Neuronal stem cell (in vitro differentiated cells): ENCODE data around the gene SNX24.

ENCODE experiments used
- DNase-seq: peaks from one replicate; pipeline ENCODE4 v3.0.0-alpha.2; 2013; ENCODE audit warnings: low spot score
- H2AFZ ChIP-seq: one replicate; pipeline ENCODE4 v1.6.1; 2013; ENCODE audit warnings: mild to moderate bottlenecking, low read length, inconsistent platforms
- H2AK5ac ChIP-seq: 2 replicates; pipeline ENCODE4 v1.6.1; 2013; ENCODE audit warnings: low read depth, mild to moderate bottlenecking, inconsistent platforms, low read length, moderate library complexity, mixed read lengths
- H2BK120ac ChIP-seq: 2 replicates; pipeline ENCODE4 v1.6.1; 2013; ENCODE audit warnings: low read depth, mild to moderate bottlenecking, inconsistent platforms, low read length, moderate library complexity, mixed read lengths
- H2BK12ac ChIP-seq: one replicate; pipeline ENCODE4 v1.6.1; 2013; ENCODE audit warnings: low read length, inconsistent platforms
- H2BK15ac ChIP-seq: 2 replicates; pipeline ENCODE4 v1.6.1; 2013; ENCODE audit warnings: mild to moderate bottlenecking, low read length, inconsistent platforms, mixed read lengths
- H2BK5ac ChIP-seq: one replicate; pipeline ENCODE4 v1.6.1; 2013; ENCODE audit warnings: inconsistent platforms, mild to moderate bottlenecking, low read length, moderate library complexity
- H3K14ac ChIP-seq: one replicate; pipeline ENCODE4 v1.6.1; 2013; ENCODE audit warnings: low read length, inconsistent platforms
- H3K18ac ChIP-seq: 2 replicates; pipeline ENCODE4 v1.6.1; 2013; ENCODE audit warnings: low read length, inconsistent platforms
- H3K23ac ChIP-seq: 2 replicates; pipeline ENCODE4 v1.6.1; 2013; ENCODE audit warnings: low read depth, mild to moderate bottlenecking, mixed read lengths, low read length, inconsistent platforms; ENCODE audit not compliant: poor library complexity
- H3K27ac ChIP-seq: replicated peaks from 3 replicates; pipeline ENCODE4 v1.5.1; 2013; ENCODE audit warnings: low read length, inconsistent platforms
- H3K27me3 ChIP-seq, 3 experiments: 2 replicates each; pipeline ENCODE4 v1.6.1; 2013; ENCODE audit warnings: low read length in 3 of 3, mild to moderate bottlenecking in 2 of 3, inconsistent platforms in 1 of 3, low read depth in 1 of 3, mixed read lengths in 1 of 3, moderate library complexity in 1 of 3; ENCODE audit not compliant: control insufficient read depth in 3 of 3, insufficient read depth in 3 of 3
- H3K36me3 ChIP-seq, 2 donors: replicated peaks in 1 of 2; 2 replicates each; pipeline ENCODE4 v1.6.1; 2013; ENCODE audit warnings: low read length in 2 of 2; ENCODE audit not compliant: control insufficient read depth in 2 of 2, insufficient read depth in 2 of 2
- H3K4ac ChIP-seq: 2 replicates; pipeline ENCODE4 v1.6.1; 2013; ENCODE audit warnings: inconsistent platforms, mild to moderate bottlenecking, low read length, moderate library complexity
- H3K4me1 ChIP-seq, 2 donors: 1 replicate in 1 of 2; 2 replicates in 1 of 2; pipeline ENCODE4 v1.6.1; 2013; ENCODE audit warnings: low read length in 2 of 2, low read depth in 1 of 2; ENCODE audit not compliant: control insufficient read depth in 2 of 2, insufficient read depth in 1 of 2
- H3K4me2 ChIP-seq: one replicate; pipeline ENCODE4 v1.6.1; 2013; ENCODE audit warnings: mild to moderate bottlenecking, low read length, inconsistent platforms; ENCODE audit not compliant: insufficient read depth, poor library complexity, severe bottlenecking
- H3K4me3 ChIP-seq, 2 donors: 2 replicates each; pipeline ENCODE4 v1.5.1; 2013; ENCODE audit warnings: low read length in 2 of 2, mild to moderate bottlenecking in 2 of 2, inconsistent platforms in 1 of 2, moderate library complexity in 1 of 2
- H3K79me1 ChIP-seq: one replicate; pipeline ENCODE4 v1.6.1; 2013; ENCODE audit warnings: low read depth, mild to moderate bottlenecking, inconsistent platforms, low read length, moderate library complexity
- H3K9ac ChIP-seq: one replicate; pipeline ENCODE4 v1.6.1; 2013; ENCODE audit warnings: mild to moderate bottlenecking, low read depth, low read length, inconsistent platforms; ENCODE audit not compliant: poor library complexity
- H3K9me3 ChIP-seq, 2 donors: replicated peaks in 1 of 2; 2 replicates each; pipeline versions ENCODE3 to v1.6.1; 2013; ENCODE audit warnings: low read length in 2 of 2, mild to moderate bottlenecking in 2 of 2, inconsistent platforms in 1 of 2, low read depth in 1 of 2, mixed read lengths in 1 of 2, moderate library complexity in 1 of 2; ENCODE audit not compliant: control insufficient read depth in 2 of 2, insufficient read depth in 1 of 2
- H4K8ac ChIP-seq: one replicate; pipeline ENCODE4 v1.6.1; 2013; ENCODE audit warnings: low read depth, mild to moderate bottlenecking, inconsistent platforms, low read length, moderate library complexity
- H4K91ac ChIP-seq: one replicate; pipeline ENCODE4 v1.6.1; 2013; ENCODE audit warnings: low read length, low read depth, mild to moderate bottlenecking, inconsistent platforms; ENCODE audit not compliant: poor library complexity
- WGBS, 2 donors: extraction: QIAGEN DNeasy Blood & Tissue Kit; methylation state at CpG; one replicate each; pipeline ENCODE4 v1.1.7; 2013; ENCODE audit warnings: missing lambda C conversion rate in 2 of 2, mixed read lengths in 1 of 2; ENCODE audit not compliant: insufficient read length in 2 of 2, insufficient replicate concordance in 1 of 2; ENCODE audit errors: extremely low coverage in 2 of 2; 5-methylcytosine and 5-hydroxymethylcytosine counted together

The SNX24 gene

GRCh38 chr5:123033157-123033671 lies 187.8 kb downstream of the SNX24 start:
- Histone ChIP-seq H3K4ac (no peak overlapping the region), H3K4me3 (no peak overlapping the region), H2BK120ac (no peak overlapping the region), H3K36me3 (no peaks in the 10 kb centered on the region), H3K4me2 (no peak overlapping the region), H3K9me3 (no peaks in the 10 kb centered on the region), H4K8ac (no peak overlapping the region), H2BK5ac (no peak overlapping the region), H3K14ac (no peak overlapping the region), H2BK15ac (no peak overlapping the region), H3K27ac (no peak overlapping the region), H2BK12ac (no peak overlapping the region), H3K9ac (no peak overlapping the region), H3K4me1 (peaks cover 3 to 7% of the 10 kb centered on the region in 2 donors), H3K23ac (no peak overlapping the region), H2AFZ (no peak overlapping the region), H3K79me1 (no peaks in the 10 kb centered on the region), H3K18ac (no peak overlapping the region), H4K91ac (no peak overlapping the region), H2AK5ac (no peak overlapping the region), H3K27me3 (peaks cover 0 to 53% (median 38%) of the 10 kb centered on the region in 3 experiments)
- DNase-seq = no peak
- no CpG with 5 or more reads among the region's 6 CpGs for WGBS, 2 donors

GRCh38 chr5:123035360-123035917 lies 190.0 kb downstream of the SNX24 start:
- no peak overlapping the region for H3K23ac ChIP-seq
- H3K4me3 ChIP-seq = peak overlapping the region; percentile 66 to 90
- peak overlapping the region; percentile 99 for H3K4me2 ChIP-seq
- no peak overlapping the region for H2BK120ac ChIP-seq
- H3K27me3 ChIP-seq = peaks cover 0 to 73% (median 44%) of the 10 kb centered on the region in 3 experiments
- no peak overlapping the region for H2BK15ac ChIP-seq
- peak overlapping the region; percentile 100 for H2AFZ ChIP-seq
- no peak overlapping the region for H4K8ac ChIP-seq
- no peaks in the 10 kb centered on the region for H3K79me1 ChIP-seq
- H3K18ac ChIP-seq = no peak overlapping the region
- H4K91ac ChIP-seq = no peak overlapping the region
- no peak overlapping the region for H2BK5ac ChIP-seq
- no peak overlapping the region for H3K4ac ChIP-seq
- H3K9ac ChIP-seq = no peak overlapping the region
- peaks cover 3 to 7% of the 10 kb centered on the region in 2 donors for H3K4me1 ChIP-seq
- no peak overlapping the region for H3K14ac ChIP-seq
- H2BK12ac ChIP-seq = no peak overlapping the region
- DNase-seq = peak; percentile 11
- H2AK5ac ChIP-seq = no peak overlapping the region
- H3K27ac ChIP-seq = no peak overlapping the region
- no peaks in the 10 kb centered on the region for H3K9me3 ChIP-seq
- whole genome bisulfite sequencing, 2 donors = no CpG with 5 or more reads among the region's 27 CpGs
- H3K36me3 ChIP-seq = no peaks in the 10 kb centered on the region

GRCh38 chr5:123035918-123036390 lies 190.5 kb downstream of the SNX24 start:
- Histone ChIP-seq H3K18ac (no peak overlapping the region), H3K27ac (no peak overlapping the region), H2BK5ac (no peak overlapping the region), H3K23ac (no peak overlapping the region), H3K9ac (no peak overlapping the region), H3K79me1 (no peaks in the 10 kb centered on the region), H2AFZ (peak overlapping the region; percentile 100), H2AK5ac (no peak overlapping the region), H2BK120ac (no peak overlapping the region), H3K4me2 (peak overlapping the region; percentile 99), H3K9me3 (no peaks in the 10 kb centered on the region), H3K27me3 (peaks cover 0 to 73% (median 44%) of the 10 kb centered on the region in 3 experiments), H2BK12ac (no peak overlapping the region), H4K8ac (no peak overlapping the region), H3K4me1 (peaks cover 3 to 7% of the 10 kb centered on the region in 2 donors), H3K14ac (no peak overlapping the region), H4K91ac (no peak overlapping the region), H2BK15ac (no peak overlapping the region), H3K4ac (no peak overlapping the region), H3K36me3 (no peaks in the 10 kb centered on the region), H3K4me3 (peak overlapping the region; percentile 66 to 90)
- WGBS, 2 donors = no CpG with 5 or more reads among the region's 40 CpGs
- peak; percentile 52 for DNase-seq

- Histone ChIP-seq H3K4ac (no peak within 1 kb of the TSS), H3K23ac (peak within 1 kb of the TSS; percentile 25), H3K27me3 (peaks cover 0 to 73% (median 44%) of the 10 kb centered on the region in 3 experiments), H3K4me1 (peaks cover 0 to 7% of the 10 kb centered on the region in 2 donors), H3K36me3 (no peaks in the 10 kb centered on the region), H2BK120ac (no peak within 1 kb of the TSS), H3K27ac (no peak within 1 kb of the TSS), H2AFZ (peak within 1 kb of the TSS; percentile 100), H3K4me2 (peak within 1 kb of the TSS; percentile 99), H3K9me3 (no peaks in the 10 kb centered on the region), H3K14ac (peak within 1 kb of the TSS; percentile 92), H2BK15ac (no peak within 1 kb of the TSS), H4K91ac (no peak within 1 kb of the TSS), H3K79me1 (no peaks in the 10 kb centered on the region), H4K8ac (no peak within 1 kb of the TSS), H3K9ac (no peak within 1 kb of the TSS), H2BK12ac (no peak within 1 kb of the TSS), H2AK5ac (no peak within 1 kb of the TSS), H2BK5ac (no peak within 1 kb of the TSS), H3K4me3 (peak within 1 kb of the TSS; percentile 66 to 90), H3K18ac (no peak within 1 kb of the TSS)
- WGBS, 2 donors = no CpG with 5 or more reads among the region's 84 CpGs
- DNase-seq = peak; percentile 58
Observed at GRCh38 chr5:123036391-123037103, 191.1 kb downstream of the SNX24 start, which contains the start of gene PPIC. Gene PPIC, minus strand, starts transcription at chr5:123036725. Its CDS starts 100 bp downstream, at chr5:123036625.
